Duodenal mucosa (tissue), 2 donors: ENCODE results near the gene FRMD4A.
"Not testable (repeated sequence)": the region's sequence is repeated elsewhere in the genome, so short reads cannot be mapped to it uniquely, and the experiment has no call there.

Experiments
- H3K27ac ChIP-seq: one replicate; pipeline ENCODE4 v1.7.0; 2013; ENCODE audit warnings: low read depth, low read length
- H3K27me3 ChIP-seq, 2 donors: one replicate each; pipeline ENCODE4 v1.7.0; 2013; ENCODE audit warnings: low read length in 2 of 2, control low read depth in 1 of 2; ENCODE audit not compliant: insufficient read depth in 2 of 2, control insufficient read depth in 1 of 2
- H3K36me3 ChIP-seq, 2 donors: one replicate each; pipeline ENCODE4 v1.7.0; 2013; ENCODE audit warnings: low read length in 2 of 2, control low read depth in 1 of 2; ENCODE audit not compliant: insufficient read depth in 2 of 2, control insufficient read depth in 1 of 2
- H3K4me1 ChIP-seq, 2 donors: one replicate each; pipeline ENCODE4 v1.7.0; 2013; ENCODE audit warnings: low read length in 2 of 2, control low read depth in 1 of 2; ENCODE audit not compliant: insufficient read depth in 2 of 2, control insufficient read depth in 1 of 2
- H3K4me3 ChIP-seq, 2 donors: one replicate each; pipeline ENCODE4 v1.7.0; 2013; ENCODE audit warnings: low read length in 2 of 2, low read depth in 1 of 2
- H3K9ac ChIP-seq, 2 donors: one replicate each; pipeline ENCODE4 v1.7.0; 2013; ENCODE audit warnings: low read length in 2 of 2, low read depth in 1 of 2
- H3K9me3 ChIP-seq, 2 donors: one replicate each; pipeline ENCODE4 v1.7.0; 2013; ENCODE audit warnings: low read length in 2 of 2, control low read depth in 1 of 2; ENCODE audit not compliant: control insufficient read depth in 1 of 2

The FRMD4A gene

DNA sequence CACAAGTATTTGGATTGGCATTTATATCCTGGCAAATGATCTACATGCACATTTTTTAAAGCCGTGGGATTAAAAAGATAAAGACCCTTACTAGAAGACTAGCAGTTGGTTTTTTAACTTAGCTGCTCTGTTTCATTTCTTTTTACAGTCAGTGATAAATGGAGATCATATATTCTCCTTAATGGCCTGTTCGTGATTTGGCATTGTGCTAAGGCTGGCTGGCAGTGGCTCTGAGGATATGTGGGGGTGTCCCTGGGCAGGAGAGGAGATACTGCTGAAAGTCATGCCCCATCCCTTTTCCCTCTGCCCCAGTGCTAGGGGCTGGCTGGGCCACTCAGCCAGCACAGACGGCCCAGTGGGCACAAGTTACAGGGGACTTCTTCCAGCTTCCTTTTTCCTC, 402.3 kb downstream of the FRMD4A start:
- H3K27ac ChIP-seq, result no peak overlapping the region
- no peaks in the 10 kb centered on the region for H3K36me3 ChIP-seq
- H3K9me3 ChIP-seq, result no peaks in the 10 kb centered on the region
- no peaks in the 10 kb centered on the region for H3K4me1 ChIP-seq
- H3K4me3 ChIP-seq, result no peak overlapping the region
- H3K9ac ChIP-seq, result no peak overlapping the region
- H3K27me3 ChIP-seq, result no peaks in the 10 kb centered on the region

DNA sequence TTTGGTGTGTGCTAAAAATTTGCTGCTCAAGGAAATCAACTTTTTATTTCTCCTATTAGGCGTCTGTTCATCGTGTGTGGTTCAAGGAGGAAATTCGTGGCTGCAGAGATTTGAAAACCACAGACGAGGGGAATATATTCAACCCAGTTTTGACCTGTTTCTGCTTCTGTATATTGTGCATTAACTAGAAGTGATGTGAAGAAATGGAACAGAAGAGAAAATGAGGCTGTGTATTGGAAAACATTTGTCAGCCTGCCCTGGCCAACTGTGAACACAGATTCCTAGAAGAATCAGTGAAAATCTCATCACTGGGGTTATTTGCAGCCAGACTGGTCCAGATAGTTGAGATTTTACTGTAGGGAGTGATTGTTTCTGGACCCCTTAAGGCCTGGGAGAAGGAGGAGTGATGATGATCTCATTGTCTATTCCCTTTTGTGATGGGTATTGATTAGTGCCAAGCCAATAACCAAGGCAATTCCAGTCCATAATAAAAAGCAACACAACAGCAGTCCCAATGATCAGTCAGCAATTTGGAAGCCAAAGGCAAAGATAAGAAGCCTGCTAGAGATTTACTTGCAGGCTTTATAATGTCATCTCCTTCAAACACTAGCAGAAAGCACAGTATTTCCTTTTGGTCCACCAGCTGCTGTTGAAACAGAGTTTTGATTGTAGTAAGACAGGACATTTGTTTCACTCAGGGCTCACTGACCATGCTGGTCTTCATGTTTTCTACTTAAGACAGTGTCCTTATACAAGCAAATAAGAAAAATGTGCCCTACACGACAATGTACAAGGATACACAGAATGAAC, 404.5 kb downstream of the FRMD4A start:
- Histone ChIP-seq H3K4me1 (no peaks in the 10 kb centered on the region), H3K36me3 (no peaks in the 10 kb centered on the region), H3K9me3 (no peaks in the 10 kb centered on the region), H3K9ac (no peak overlapping the region), H3K27ac (no peak overlapping the region), H3K27me3 (no peaks in the 10 kb centered on the region), H3K4me3 (no peak overlapping the region)

DNA sequence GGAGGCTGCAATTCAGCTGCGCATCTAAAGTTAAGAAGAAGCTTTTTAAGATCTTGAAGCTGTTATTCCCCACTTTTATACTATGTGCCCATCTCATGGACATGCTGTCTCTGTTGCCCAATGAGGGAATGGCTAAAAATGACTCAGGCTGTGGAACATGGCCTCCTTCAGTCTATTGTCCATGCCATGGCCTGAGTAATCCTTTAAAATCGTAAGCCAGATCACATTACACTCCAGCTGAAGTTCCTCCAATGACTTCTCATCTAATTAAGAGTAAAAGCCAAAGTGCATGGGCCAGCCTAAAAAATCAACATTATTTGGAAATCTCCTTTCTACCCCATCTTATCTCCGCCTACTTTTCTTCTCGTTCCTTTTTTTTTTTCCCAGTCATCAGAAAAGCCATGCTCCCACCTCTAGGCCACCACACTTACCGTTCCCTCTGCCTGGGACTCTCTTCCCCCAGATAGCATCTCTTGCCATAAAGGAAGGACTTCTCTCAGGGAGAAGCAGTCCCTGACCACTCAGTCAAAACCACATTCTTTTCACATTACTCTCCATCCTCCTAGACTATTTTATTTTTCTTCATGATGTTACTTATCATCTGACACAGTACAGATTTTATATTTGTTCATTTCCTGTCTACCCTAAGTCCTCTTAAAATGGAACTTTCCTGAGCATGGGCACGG, 406.5 kb downstream of the FRMD4A start:
- Histone ChIP-seq H3K4me1 (no peaks in the 10 kb centered on the region), H3K27me3 (no peaks in the 10 kb centered on the region), H3K9me3 (no peaks in the 10 kb centered on the region), H3K9ac (no peak overlapping the region), H3K36me3 (no peaks in the 10 kb centered on the region), H3K4me3 (no peak overlapping the region), H3K27ac (no peak overlapping the region)

DNA sequence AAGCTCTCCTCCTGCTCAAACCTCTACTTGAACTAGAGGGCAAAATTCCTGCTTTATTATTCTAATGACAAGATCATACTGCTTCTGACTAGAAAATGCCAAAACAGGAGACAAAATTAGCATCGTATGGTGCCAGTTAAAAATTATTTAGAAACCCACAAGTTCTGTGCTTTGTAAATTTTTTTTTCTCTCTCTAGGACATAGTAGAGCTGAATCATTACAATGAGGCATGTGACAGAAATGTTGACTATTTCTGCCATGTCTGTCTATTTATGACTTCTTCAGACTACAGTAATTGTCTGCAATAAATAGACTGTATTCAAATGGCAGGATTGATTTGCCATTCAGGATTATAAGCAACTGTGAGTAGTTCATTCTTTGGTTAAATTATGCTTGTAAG, 408.1 kb downstream of the FRMD4A start:
- H3K4me1 ChIP-seq, result no peaks in the 10 kb centered on the region
- no peak overlapping the region for H3K4me3 ChIP-seq
- no peak overlapping the region for H3K27ac ChIP-seq

DNA sequence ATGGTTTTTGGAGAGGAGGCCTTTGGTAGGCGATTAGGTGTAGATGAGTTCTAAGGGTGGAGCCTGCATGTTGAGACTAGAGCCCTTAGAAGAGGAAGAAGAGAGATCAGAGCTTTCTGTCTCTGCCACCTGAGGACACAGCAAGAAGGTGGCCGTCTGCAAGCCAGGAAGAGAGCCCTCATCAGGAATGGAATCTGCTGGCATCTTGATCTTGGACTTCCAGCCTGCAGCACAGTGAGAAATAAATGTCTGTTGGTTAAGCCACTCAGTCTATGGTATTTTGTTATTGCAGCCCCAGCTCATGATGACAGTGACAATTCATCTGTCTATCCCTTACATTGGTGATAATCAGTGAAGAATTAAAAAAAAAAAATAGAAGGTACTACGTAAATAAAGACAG, 408.8 kb downstream of the FRMD4A start:
- Histone ChIP-seq H3K9ac (no peak overlapping the region), H3K27ac (no peak overlapping the region), H3K4me1 (no peaks in the 10 kb centered on the region), H3K9me3 (no peaks in the 10 kb centered on the region), H3K36me3 (no peaks in the 10 kb centered on the region), H3K4me3 (no peak overlapping the region), H3K27me3 (no peaks in the 10 kb centered on the region)

More for the DNA sequence above, 408.1 kb downstream of the FRMD4A start:
- H3K36me3 ChIP-seq, result no peaks in the 10 kb centered on the region
- no peaks in the 10 kb centered on the region for H3K27me3 ChIP-seq
- H3K9me3 ChIP-seq, result no peaks in the 10 kb centered on the region
- H3K9ac ChIP-seq, result no peak overlapping the region

DNA sequence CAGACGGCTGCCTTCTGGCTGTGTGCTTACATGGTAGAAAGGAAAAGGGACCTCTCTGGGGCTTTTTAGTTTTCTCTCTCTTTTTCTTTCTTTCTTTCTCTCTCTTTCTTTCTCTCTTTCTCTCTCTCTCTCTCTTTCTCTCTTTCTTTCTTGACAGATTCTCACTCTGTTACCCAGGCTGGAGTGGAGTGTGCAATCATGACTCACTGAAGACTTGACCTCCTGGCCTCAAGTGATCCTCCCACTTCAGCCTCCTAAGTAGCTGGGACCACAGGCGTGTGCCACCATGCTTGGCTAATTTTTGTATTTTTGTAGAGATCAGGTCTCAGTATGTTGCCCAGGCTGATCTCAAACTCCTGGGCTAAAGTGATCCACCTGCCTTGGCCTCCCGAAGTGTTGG, 409.6 kb downstream of the FRMD4A start:
- not testable (repeated sequence) for H3K4me1 ChIP-seq, H3K9ac ChIP-seq, H3K27ac ChIP-seq, H3K4me3 ChIP-seq, H3K27me3 ChIP-seq, H3K9me3 ChIP-seq, H3K36me3 ChIP-seq

DNA sequence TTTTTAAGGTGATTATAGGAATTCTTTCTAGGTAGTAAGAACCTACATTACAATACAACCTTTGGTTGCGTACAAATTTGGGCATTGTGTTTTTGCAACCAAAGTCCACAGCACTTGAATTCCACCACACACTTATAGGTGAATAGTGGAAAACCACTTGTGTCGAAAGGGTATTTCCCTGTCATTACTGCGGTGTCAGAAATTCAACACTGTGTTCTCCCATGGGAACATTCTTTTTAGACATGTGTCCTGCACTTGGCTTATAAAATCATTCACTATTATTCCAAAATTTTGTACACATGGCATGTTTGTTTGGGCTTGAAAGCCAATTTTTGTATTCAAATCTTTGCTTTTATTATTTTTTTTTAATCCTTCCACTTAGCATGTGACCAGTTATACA, 410.3 kb downstream of the FRMD4A start:
- no peak overlapping the region for H3K4me3 ChIP-seq
- H3K27me3 ChIP-seq, result no peaks in the 10 kb centered on the region
- no peaks in the 10 kb centered on the region for H3K36me3 ChIP-seq
- H3K4me1 ChIP-seq, result no peaks in the 10 kb centered on the region
- no peak overlapping the region for H3K27ac ChIP-seq
- H3K9ac ChIP-seq, result no peak overlapping the region
- no peaks in the 10 kb centered on the region for H3K9me3 ChIP-seq

DNA sequence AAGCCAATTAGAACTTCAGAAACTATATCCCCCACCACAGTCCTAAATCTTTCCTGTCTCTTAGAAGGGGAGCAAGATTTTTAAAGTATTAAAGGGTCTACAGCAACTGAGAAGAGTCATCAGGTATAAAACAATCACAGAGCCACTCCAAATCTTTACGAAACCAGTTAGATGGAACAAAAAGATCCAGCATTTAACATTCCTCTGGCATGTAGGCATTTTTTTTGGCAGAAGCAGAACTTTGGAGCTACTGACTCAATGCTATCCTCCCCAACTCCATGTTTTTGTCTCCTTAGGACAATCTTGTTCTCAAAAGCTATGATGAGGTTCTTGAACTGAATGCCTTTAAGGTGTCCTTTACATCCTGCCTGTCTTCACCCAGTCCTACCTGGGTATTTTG, 410.7 kb downstream of the FRMD4A start:
- Histone ChIP-seq H3K9ac (no peak overlapping the region), H3K36me3 (no peaks in the 10 kb centered on the region), H3K4me3 (no peak overlapping the region), H3K4me1 (no peaks in the 10 kb centered on the region), H3K27ac (no peak overlapping the region), H3K27me3 (no peaks in the 10 kb centered on the region), H3K9me3 (no peaks in the 10 kb centered on the region)

DNA sequence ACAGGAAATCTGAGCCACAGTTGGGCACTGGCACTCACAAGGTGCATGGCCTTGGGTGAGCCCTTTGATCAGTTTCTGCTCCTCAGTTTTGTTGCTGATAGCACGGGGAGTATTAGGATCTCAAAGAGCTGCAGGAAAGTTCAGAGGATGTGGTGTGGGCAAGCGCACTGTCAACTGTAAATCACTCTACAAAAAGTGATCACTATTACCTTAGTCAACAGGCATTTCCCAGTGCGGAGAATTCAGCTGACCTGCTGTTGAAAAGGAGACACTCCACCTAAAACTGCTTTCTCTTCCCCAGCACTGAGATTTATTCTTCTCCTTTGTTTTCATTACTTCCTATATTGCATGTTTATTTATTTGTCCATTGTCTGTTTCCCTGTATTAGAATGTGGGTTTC, 412.9 kb downstream of the FRMD4A start:
- no peaks in the 10 kb centered on the region for H3K4me1 ChIP-seq
- H3K27ac ChIP-seq, result no peak overlapping the region
- H3K36me3 ChIP-seq, result no peaks in the 10 kb centered on the region
- no peaks in the 10 kb centered on the region for H3K27me3 ChIP-seq
- no peak overlapping the region for H3K9ac ChIP-seq
- no peak overlapping the region for H3K4me3 ChIP-seq
- no peaks in the 10 kb centered on the region for H3K9me3 ChIP-seq

DNA sequence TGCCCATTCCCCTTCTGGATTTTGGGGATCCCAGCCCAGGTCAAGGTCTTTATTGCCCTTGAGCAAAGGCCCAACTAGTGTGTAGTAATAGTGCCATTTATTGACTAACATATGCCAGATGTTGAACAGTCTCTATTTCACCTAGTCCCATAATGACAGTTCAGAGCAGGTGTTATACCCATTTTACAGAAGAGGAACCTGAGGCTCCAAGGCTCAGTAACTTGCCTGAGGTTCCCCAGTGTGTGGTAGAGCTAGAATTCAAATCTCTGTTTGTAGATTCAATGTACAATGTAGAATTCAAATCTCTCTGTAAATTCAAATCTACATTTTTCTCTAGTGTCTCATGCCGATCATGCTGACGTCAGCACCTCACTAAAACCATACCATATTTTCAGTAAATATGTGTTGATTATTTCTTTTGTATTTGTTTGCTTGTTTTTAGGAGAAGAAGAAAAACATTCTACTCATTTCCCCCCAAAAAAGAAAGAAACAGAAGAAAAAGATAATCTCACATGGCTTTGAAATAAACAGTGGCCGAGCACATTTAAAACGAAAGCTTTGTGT, 414.3 kb downstream of the FRMD4A start:
- H3K9me3 ChIP-seq, result no peaks in the 10 kb centered on the region
- no peak overlapping the region for H3K27ac ChIP-seq

More for the DNA sequence above, 414.3 kb downstream of the FRMD4A start:
- Histone ChIP-seq H3K9ac (no peak overlapping the region), H3K36me3 (no peaks in the 10 kb centered on the region), H3K27me3 (no peaks in the 10 kb centered on the region), H3K4me1 (no peaks in the 10 kb centered on the region), H3K4me3 (no peak overlapping the region)
